NCI-H446 (cell line): ENCODE results near the gene GAS2L2.
A peak's percentile ranks its signal among the peaks of the same experiment; 100 is the strongest.
"Not testable (repeated sequence)": the region's sequence is repeated elsewhere in the genome, so short reads cannot be mapped to it uniquely, and the experiment has no call there.

Source experiments
- DNase-seq, 2 experiments: peaks; one replicate each; lab custom pipeline; 2025; lab: John Stamatoyannopoulos, UW

The GAS2L2 gene

DNA sequence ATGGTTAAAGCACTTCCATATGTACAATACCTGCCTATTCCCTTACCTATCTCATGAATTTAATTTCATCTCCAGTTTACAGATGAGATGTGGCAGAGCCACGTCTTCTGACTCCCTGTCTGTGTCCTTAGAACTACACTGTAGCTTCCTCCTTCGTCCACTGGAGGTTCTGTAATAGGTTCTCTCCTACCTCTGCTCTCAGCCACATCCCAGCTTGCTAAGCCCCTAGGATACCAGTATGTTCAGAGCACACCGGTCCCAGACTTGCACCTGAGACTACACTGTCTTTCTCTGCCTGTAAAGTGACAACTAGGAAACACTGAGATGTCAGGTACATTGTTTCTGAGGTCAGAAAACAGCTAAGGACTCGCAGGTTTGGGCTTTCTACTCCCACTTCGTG lies 25.4 kb downstream of the GAS2L2 start:
- DNase-seq, result no peak

DNA sequence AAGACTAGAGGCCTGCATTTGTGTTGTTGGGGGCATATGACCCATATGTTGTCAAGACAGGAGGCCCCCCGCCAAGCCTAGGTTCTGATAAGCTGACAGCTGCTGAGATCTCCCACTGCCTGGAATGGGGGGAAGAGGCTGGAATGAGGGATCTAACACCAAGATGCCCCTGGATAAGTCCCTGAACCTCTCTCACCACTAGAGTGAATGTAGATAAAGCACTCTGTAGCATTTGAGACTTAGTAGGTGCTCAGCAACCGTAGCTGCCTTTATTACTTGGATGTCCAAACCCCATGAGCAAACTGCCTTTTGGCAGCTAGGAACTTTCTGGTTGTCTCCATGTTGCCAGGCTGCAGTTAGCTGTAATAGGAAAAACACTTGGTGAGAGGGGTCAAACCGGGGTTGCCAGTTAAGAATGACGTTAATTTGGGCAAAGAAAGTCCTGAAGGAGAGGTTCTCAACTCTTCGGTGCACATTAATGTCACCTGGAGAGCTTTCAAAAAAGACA lies 26.0 kb downstream of the GAS2L2 start:
- DNase-seq, result no peak

DNA sequence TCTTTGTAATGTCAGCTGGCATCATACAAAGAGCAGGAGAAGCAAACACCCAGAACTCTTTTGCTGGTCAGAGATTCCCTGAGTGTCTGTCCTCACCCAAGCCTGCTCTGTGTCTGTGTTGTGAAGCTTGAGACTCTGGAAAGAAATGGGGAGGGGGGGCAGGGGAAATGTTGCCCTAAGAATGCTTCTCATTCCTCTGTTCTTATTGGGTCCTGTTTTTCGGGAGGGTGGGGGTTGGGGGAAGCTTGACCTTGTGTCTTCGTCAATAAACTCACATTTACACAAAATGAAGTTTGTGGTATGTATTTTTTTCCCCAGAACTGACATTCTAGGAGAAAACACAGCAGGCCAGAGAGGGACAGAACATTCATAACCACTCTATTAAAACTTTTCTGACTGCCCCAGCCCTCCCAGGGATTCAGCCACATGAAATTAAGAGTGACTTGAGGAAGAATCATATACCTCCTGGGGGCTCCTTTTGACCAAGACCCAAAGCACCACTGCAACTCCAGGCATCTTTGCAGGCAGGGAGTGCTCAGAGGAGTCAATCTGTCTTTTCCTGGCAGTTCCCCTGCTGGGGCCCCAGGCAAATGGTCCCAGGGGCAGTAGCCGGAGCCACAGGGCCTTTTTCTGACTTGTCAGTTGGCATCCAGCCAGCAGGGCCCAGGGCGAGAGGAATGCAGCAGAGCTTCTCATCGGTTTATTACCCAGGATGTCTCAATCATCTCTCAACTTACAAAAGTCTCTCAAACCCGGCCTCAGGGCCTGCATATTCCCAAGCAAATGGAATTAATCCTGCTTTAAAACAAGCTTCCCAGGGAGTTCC lies 26.7 kb downstream of the GAS2L2 start:
- no peak for DNase-seq

DNA sequence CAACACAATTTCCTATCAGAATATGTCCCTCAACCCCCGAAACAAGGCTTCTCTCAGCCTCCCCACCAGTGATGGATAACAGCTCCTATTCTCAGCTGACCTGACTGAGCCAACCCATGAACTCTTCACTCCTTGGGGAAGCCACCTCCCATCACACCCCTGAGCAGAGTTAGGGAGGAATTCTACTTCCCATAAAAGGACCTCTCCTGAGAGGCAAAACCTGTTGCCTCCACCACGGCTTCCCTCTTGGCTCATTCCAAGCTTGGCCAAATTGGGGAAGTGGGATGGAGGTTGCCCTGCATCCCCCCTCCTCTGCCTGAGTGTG lies 27.3 kb downstream of the GAS2L2 start:
- DNase-seq, result no peak

DNA sequence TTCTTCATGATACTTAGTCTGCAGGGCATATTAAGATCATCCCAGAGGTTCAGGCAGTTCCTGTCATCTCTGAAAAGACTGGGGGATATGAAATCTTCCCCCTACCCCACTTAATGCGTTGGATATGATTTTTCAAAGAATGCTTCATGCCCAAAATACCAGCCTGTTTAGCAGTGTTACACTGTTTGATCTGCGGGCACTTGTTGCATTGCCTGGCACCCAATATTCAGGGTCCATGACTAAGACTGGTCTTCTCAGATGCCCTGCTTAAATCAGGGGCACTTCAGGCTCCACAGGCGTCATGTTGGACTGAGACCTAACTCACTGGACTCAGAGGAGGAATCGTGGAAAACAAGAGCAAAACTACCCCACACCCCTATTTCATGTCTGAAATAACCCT lies 28.0 kb downstream of the GAS2L2 start:
- no peak for DNase-seq

DNA sequence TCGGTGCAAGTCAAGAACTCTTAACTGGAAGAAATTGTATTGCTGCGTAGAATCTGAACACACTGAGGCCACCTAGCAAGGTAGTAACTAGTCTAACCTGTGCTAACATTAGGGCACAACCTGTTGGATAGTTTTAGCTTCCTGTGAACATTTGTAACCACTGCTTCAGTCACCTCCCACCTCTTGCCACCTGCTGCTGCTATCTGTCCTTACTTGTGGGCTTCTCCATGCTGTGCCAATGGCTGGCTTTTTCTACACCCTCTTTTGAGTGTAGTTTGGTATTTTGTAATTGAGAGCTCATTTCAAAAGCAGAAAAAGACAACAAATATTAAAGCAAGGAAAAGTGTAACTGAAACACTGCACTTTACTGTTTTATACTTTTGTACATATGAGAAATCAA lies 29.3 kb downstream of the GAS2L2 start:
- no peak for DNase-seq

DNA sequence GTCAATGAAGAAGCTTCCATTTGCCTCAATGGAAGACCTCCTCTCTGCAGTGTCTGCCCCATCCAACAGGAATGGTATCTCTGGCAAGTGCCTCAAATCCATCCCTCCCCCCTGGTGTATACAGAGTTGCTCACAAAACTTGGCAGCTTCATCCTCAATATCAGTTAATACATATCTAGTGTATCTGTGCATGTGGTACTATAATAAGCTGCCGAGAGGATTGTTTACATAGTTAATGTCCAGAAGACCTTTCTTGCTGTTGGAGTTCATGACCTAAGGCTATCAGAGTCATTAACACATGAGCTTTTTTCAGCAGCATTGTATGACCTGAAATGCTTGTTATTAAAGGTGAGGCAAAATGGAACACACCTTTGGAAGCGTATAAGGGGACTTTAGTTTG lies 35.6 kb downstream of the GAS2L2 start:
- no peak for DNase-seq

DNA sequence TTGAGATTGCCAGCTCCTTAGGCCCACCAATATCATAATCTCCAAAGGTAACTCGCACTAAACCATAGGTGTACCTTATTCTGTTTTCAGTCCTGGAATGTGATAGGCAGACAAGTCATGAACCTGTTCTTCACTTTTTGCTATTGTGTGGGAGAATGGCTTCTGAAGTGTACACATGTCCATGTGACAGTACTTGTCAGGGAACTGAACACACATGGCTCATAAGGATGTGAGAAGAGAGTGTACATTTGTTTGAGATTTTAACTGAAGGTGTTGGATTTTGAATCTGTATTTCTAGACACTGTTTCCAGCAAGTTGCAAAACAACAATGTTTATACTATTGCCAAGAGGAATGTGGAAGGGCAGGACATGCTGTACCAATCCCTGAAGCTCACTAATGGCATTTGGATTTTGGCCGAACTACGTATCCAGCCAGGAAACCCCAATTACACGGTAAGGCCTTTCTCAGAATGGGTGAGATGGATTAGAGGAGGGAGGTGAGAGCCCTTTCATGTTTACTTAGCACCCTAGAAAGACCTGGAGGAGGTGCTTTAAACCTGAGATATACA lies 36.1 kb downstream of the GAS2L2 start:
- DNase-seq, result no peak

DNA sequence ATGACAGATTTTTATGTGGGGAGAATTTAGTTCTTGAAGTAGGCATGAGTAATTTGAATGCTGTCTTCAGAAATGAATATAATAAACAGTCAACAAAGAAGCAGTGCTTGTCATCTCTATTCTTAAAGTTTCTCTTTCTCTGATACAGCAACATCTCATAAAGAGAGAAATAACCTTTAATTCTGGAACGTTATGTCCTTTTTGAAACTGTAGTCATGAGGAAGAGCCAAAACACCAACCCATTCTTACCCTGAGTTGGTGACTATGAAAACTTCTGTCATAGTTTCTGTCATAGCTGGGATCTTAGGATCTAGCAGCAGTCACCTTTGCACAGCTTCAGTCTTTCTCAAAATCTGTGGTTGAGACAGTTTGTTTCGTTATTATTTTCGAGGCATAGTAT lies 36.9 kb downstream of the GAS2L2 start:
- no peak for DNase-seq

DNA sequence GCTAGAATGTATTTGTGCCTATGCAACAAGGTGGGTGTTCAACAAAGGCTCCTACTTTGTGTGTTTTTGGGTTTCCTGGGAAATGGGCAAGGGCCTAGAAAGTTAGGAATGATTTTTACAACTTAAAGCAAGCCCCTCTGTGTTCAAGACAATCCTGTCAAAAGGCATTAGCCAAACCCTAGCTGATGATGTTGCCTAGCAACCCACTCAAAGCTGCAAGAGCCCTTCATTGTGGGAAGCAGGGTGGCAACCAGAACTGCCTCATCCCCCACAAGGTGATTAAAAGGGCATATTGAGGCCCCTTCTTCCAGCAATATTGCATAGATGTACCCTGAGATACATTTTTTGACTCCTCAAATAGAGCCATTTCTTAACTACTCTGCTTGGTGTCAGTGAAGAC lies 37.6 kb downstream of the GAS2L2 start:
- no peak for DNase-seq

DNA sequence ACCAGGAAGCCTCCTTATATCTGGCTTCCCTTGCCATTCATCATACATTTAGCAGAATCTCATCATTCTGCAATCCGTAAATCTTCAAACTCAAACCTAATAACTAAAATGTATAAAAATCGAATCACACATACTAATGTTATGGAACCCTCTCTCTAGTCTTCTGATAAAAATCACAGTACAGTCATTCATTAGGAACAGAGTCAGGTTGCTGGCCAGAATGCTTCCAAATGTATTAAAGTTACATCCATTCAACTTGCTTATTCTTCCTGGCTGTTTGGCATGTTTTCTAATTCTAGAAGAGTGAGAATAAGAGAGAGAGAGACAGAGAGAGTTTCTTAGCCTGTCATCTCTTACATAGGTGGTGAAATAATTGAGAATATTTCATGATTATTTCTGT lies 38.1 kb downstream of the GAS2L2 start:
- no peak for DNase-seq

DNA sequence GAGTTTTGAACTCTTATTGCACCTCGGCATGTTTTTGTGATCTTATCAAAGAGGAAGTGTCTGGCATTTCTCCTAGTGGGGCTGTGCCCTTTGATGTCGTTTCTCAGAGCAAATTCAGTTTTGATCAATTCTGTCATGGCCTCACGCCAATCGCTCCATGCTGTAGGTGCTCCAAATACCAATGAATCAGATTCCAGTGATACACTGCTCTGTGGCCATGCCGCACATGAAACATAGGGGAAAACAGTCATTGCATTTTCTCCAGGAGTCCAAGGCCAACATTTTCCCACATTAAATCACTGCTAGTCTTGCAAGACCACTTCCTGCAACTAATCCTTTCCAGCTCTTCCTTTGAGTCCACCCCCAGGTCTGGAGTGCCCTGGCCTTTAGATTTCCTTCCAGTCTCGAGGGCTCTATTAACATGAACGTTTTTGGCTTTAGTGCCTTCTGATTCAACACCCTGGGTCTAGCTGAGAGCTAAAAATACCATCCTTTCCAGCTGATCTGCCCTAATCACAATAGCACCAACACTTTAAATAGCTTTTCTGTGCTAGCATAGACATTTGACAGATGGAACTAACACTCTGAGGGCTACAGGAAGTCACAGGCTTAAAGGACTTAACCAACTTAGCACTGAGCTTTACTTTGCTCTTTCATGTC lies 39.8 kb downstream of the GAS2L2 start:
- DNase-seq, result no peak

DNA sequence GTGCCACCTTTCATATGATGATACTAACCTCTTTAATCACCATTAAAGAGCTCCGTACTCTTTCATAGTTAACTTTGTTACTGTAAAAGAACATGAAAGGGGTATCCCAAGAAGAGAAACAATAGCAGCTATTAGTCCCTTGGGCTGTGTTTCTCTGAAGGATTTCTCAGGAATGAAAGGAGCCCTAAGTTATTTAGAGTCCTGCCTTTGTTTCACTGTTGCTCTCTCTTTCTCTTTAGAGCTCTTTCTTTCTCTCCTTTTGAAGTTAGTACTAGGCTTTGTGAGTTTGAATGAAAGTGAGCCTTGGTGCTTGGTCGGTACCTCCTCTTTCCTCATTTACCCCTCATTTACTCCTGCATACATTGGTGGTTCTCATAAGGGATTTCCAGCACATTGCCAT lies 42.1 kb downstream of the GAS2L2 start:
- DNase-seq, result no peak

DNA sequence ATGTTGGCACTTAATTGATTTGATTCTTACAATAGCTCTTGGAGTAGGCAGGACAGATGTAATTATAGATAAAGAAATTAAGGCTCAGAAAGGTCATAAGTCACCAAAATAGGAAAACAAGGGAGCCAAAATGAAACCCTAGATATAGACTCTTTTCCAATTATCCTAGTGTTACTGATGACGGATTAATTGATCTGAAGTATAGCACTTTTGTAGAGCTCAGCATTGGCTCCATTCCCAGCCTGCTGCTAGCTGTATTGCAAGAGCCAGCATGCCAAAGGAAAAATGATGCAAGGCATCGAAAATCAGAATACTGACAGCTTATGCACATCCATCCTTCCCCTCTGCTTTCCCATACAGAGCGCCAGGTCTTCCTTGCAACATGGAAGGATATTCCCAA lies 43.2 kb downstream of the GAS2L2 start:
- DNase-seq, result peak; percentile 32 to 61

DNA sequence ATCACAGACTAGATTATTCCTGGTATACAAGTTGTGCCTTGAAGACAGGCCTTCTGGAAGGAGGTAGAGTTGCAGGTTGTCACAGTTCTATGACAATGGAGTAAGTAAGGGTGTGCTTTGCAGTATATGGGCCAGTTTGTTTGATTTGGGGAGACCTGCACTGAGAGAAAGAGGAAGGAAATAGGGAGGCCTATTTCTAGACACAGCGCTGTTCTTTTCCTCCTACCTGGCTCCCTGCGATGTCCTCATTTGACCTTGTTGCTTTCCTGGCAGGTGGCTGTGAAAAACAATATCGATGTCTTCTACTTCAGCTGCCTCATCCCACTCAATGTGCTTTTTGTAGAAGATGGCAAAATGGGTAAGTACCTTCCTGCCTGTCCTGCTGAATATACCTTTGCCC lies 44.1 kb downstream of the GAS2L2 start:
- DNase-seq, result no peak

DNA sequence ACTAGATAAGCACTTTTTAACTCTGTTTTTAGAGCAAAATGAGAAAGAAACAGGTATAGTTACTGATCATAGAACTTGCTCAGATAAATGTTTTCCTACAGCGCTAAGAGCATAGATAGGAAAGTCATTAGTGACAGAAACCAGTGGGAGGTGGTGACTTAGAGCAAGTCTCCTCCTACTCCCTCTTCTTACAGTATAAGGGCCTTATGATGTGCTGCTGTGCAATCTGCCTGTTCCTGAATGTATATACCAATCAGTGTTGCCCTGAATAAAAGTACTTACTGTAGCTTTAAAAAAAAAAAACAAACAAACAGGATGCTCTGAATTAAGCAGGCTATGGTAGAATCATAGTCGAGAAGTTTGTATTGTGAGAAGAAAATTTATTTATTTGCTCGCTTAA lies 44.9 kb downstream of the GAS2L2 start:
- no peak for DNase-seq

DNA sequence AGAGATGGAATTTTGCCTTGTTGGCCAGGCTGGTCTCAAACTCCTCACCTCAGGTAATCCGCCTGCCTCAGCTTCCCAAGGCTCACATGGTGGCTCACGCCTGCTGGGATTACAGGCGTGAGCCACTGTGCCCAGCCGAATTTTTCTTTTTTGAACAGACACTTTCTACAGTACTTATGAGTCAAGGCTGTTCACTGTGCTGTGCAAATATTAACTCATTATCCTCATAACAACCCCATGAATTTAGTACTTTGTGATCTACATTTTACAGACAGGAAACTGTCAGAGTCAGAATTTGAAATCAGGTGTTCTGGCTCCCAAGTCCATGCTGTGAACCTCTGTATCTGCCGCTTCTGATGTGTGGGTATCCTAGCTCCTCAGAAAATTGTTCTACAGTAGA lies 47.3 kb downstream of the GAS2L2 start:
- DNase-seq, result no peak

DNA sequence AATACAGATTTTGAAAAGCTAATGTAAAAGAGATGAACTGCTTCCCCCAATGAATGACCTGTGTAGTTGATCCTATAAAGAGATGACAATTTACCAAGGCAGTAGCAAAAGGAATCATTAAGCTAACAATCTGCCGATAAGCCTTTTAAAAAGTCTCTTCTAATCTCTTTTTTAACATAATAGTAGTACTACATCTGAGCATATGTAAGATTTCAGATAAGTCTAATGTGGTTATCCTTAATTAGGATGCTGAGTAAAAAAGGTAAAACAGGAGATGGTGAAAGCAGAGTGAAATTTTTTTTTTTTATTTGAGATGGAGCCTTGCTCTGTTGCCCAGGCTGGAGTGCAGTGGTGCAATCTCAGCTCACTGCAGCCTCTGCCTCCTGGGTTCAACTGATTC lies 47.8 kb downstream of the GAS2L2 start:
- DNase-seq, result no peak

DNA sequence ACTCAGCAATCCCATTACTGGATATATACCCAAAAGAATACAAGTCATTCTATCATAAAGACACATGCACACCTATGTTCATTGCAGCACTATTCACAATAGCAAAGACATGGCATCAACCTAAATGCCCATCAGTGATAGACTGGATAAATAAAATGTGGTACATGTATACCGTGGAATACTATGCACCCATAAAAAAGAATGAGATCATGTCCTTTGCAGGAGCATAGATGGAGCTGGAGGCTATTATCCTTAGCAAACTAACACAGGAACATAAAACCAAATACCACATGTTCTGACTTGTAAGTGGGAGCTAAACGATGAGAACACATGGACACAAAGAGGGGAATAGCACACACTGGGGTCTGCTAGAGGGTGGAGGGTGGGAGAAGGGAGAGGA lies 49.7 kb downstream of the GAS2L2 start:
- DNase-seq, result not testable (repeated sequence)

DNA sequence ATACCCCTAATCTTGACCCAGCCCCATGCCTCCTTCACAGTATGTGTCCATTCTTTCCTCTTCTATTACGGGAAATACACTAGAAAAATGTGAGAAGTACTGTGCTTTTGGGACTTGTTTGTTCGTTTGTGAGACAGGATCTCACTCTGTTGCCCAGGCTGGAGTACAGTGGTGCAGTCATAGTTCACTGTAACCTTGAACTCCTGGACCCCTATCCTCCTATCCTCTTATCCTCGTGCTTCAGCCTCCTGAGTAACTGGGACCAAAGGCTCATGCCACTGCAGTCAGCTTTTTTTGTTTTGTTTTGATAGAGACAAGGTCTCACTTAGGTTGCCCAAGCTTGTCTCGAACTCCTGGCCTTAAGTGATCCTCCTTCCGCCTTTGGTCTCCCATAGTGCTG lies 51.5 kb downstream of the GAS2L2 start:
- DNase-seq, result no peak

DNA sequence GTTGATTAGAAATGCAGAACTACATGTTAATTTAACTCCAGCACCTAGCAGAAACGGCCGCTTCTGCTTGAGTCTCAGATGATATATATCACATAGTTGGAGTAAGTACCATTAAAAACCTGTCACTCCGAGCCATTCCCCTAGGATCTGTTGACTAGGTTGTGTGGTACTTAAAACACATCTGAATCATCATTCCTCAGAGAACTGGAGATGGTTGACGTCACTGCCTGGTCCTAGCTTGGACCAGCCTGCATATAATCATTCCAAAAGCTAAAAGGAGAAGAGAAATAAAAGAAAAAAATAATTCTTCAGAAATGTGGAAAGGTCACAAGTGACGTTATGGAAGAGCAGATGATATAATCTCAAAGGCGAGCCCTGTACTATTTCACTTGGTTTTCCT lies 52.9 kb downstream of the GAS2L2 start:
- no peak for DNase-seq

DNA sequence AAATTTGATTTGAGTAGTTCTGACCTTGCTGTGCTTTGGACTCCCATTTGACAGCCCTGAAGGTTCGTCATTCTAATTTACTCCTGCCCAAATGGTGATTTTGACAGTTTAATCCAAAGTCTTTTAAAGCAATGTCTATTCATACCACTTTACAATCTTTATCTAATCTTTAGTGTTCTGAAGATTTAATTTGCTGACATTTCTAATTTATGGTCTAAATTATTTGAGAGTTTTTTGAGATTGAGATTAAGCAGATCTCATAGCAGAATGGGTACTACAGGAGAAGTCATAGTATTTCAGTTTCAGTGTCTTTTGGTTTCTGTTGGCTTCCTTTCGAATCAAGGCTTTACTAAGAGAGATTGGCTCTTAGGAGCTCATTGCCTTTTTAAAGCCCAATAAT lies 54.2 kb downstream of the GAS2L2 start:
- no peak for DNase-seq

DNA sequence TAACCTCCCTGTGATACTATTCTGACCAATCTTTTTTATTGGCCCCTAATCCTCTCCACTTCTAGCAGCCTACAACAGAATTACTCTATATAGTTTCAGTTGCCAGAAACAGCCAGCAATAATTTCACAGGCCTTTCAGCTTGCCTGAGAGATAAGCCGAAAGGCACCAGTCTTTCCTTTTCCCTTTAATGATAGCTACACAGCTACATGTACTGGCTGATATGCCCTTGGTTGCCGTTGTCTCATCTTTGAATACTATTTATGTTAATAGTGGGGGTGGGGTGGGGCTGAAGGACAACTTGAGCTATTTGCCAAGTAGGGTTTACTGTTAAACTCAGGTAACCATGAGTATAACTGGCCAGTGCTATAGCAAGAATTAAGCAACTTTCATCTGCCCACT lies 57.4 kb downstream of the GAS2L2 start:
- DNase-seq, result no peak

DNA sequence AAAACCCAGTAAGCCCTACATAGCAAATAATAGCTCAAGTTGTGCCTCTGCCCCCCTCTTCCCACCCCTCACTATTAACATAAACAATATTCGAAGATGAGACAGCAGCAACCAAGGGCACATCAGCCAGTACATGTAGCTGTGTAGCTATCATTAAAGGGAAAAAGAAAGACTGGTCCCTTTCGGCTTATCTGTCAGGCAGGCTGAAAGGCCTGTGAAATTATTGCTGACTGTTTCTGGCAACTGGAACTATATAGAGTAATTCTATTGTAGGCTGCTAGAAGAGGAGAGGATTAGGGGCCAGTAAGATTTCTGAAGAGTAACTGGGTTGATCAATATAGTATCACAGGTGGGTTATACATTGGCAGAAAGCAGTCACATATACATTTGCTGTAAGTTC lies 58.1 kb downstream of the GAS2L2 start:
- DNase-seq, result no peak
